PC-9 (cell line): ENCODE data around the gene VGLL4.

Experiments used
- CTCF ChIP-seq: fragments of 200-600 bp; sonication (generic); conservative IDR thresholded peaks from 2 replicates; pipeline ENCODE4 v1.6.1; 2017; ENCODE audit warnings: mixed run types, antibody characterized with exemption, mild to moderate bottlenecking, moderate library complexity
- EZH2 ChIP-seq: fragments of 200-600 bp; sonication (generic); IDR thresholded peaks from 2 replicates; pipeline ENCODE4 v1.8.0; 2017; ENCODE audit warnings: antibody characterized with exemption, low read depth

DNA sequence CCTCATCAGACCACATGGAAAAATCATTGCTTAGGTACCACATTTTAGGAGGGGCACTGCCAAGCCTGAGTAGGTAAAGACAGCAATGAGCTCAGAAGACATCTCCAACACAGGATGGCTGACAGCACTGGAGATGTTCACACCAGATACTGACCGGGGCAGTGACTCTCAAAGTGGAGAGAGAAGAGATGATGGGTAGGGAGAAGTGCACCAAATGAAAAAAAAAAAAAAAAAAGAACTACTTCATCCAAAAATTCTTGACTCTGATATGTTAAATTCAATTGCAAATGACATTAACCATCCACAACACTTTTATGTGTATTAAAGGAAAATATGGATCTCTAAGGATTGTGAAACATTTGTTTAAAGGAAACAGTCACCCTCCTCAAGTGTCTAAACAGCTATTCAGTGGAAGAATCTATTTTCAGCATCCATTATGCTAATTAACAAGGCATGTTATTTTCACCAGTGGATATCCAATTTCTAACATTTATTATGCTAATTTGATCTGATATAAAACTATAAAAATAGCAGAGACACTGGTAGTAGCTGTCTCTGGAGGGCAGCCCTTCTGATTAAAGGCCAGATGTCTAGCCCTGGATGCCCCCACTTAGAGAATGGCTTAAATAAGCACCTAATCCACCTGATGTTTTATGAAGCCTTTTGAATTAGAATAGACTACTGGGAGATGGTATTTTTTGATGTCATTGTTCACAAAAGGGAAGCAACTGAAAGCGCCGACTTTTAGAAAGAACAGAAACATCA is 48.2 kb upstream of the VGLL4 start:
- TF ChIP-seq CTCF, result no peak
- TF ChIP-seq EZH2, result no peak
